GM12878 (cell line): ENCODE results near the gene HMCN1. TPM values are rescaled to one million over a fixed set of nuclear protein-coding genes. Genes with fewer than 3 reads are reported as not detected.

ENCODE experiments used
- ATAC-seq: fragments of 200-7000 bp; cut with Tn5 transposase; 3 replicates; pipeline ENCODE4 v1.9.1; 2020; ENCODE audit warnings: mild to moderate bottlenecking, moderate library complexity
- BruUV-seq: library from RNA; stranded (reverse); fragments of 400-500 nt; replicated peaks from 2 replicates; lab custom pipeline; 2021; lab: Mats Ljungman, UMichigan
- CTCF ChIA-PET: fragments of 300-600 bp; sonication (Branson Sonifier 250); formaldehyde crosslinking; extraction: SDS; loops from one replicate; lab custom pipeline; 2021; ENCODE audit warnings: inconsistent platforms; lab: Yijun Ruan, JAX
- POLR2A ChIA-PET: fragments of 350-600 bp; formaldehyde crosslinking; extraction: SDS; loops from one replicate; lab custom pipeline; 2021; ENCODE audit warnings: inconsistent platforms; lab: Charles Lee
- RAD21 ChIA-PET: fragments of 300-600 bp; sonication (Branson Sonifier 250); formaldehyde crosslinking; loops from one replicate; lab custom pipeline; 2023; ENCODE audit warnings: antibody characterized with exemption; ENCODE audit not compliant: unreplicated experiment; lab: Charles Lee
- SMC1A ChIA-PET: fragments of 300-600 bp; sonication (Branson Sonifier 250); formaldehyde crosslinking; loops from one replicate; lab custom pipeline; 2023; ENCODE audit not compliant: unreplicated experiment, uncharacterized antibody; lab: Charles Lee
- DNase-seq: peaks from one replicate; pipeline ENCODE4 v3.0.0-alpha.2; 2011; ENCODE audit warnings: low read depth, low spot score
- FAIRE-seq: peaks from 3 replicates; lab custom pipeline; 2011; peaks lifted over from hg19 to GRCh38; lab: Jason Lieb, UNC
- H2AFZ ChIP-seq: 2 replicates; pipeline ENCODE4 v1.6.0; 2011; ENCODE audit warnings: low read depth, low read length, control low read depth; ENCODE audit not compliant: control insufficient read depth
- H3K27ac ChIP-seq: 2 replicates; pipeline ENCODE4 v1.5.1; 2011; ENCODE audit warnings: control low read depth; ENCODE audit not compliant: control insufficient read depth, insufficient read depth
- H3K27me3 ChIP-seq, 2 experiments: replicated peaks in 1 of 2; 2 replicates each; pipeline versions ENCODE4 v1.6.0 to v1.6.1; 2011; ENCODE audit warnings: low read length in 1 of 2; ENCODE audit not compliant: control insufficient read depth in 2 of 2, insufficient read depth in 2 of 2
- H3K36me3 ChIP-seq, 2 experiments: 2 replicates each; pipeline ENCODE4 v1.5.1; 2011; ENCODE audit warnings: low read length in 1 of 2; ENCODE audit not compliant: control insufficient read depth in 2 of 2, insufficient read depth in 2 of 2
- H3K4me1 ChIP-seq: 2 replicates; pipeline ENCODE4 v1.6.1; 2011; ENCODE audit warnings: mild to moderate bottlenecking, low read length, moderate library complexity, mixed read lengths; ENCODE audit not compliant: control insufficient read depth, insufficient read depth
- H3K4me2 ChIP-seq: 2 replicates; pipeline ENCODE4 v1.6.0; 2011; ENCODE audit warnings: control low read depth; ENCODE audit not compliant: control insufficient read depth, insufficient read depth
- H3K4me3 ChIP-seq: fragments of 200-600 bp; sonication (generic); 2 replicates; pipeline ENCODE4 v1.5.1; 2016
- H3K79me2 ChIP-seq: 2 replicates; pipeline ENCODE4 v1.6.0; 2011; ENCODE audit warnings: low read length; ENCODE audit not compliant: control insufficient read depth, insufficient read depth
- H3K9ac ChIP-seq: 2 replicates; pipeline ENCODE4 v1.8.0; 2011; ENCODE audit warnings: low read length, control low read depth, mixed read lengths; ENCODE audit not compliant: control insufficient read depth, insufficient read depth
- H3K9me3 ChIP-seq: replicated peaks from 3 replicates; pipeline ENCODE4 v1.5.1; 2011; ENCODE audit warnings: mild to moderate bottlenecking, low read length; ENCODE audit not compliant: control insufficient read depth, insufficient read depth
- H4K20me1 ChIP-seq: 2 replicates; pipeline ENCODE4 v1.6.0; 2011; ENCODE audit not compliant: control insufficient read depth, insufficient read depth
- SMAD1 ChIP-seq: fragments of 450-650 bp; IDR thresholded peaks from 2 replicates; pipeline ENCODE4 v1.6.1; 2018; ENCODE audit warnings: mild to moderate bottlenecking, low read depth; ENCODE audit not compliant: partially characterized antibody
- TARDBP ChIP-seq: IDR thresholded peaks from 2 replicates; pipeline ENCODE4 v1.6.1; 2016; ENCODE audit warnings: borderline replicate concordance
- ZNF687 ChIP-seq: fragments of 450-650 bp; IDR thresholded peaks from 2 replicates; pipeline ENCODE4 v1.6.1; 2017; ENCODE audit warnings: mild to moderate bottlenecking, moderate library complexity
- WGBS: methylation state at CpG from one replicate; pipeline ENCODE4 v1.1.6; 2016; ENCODE audit warnings: low lambda C conversion rate; ENCODE audit not compliant: insufficient replicate concordance, insufficient coverage; ENCODE audit errors: missing lambda C conversion rate; 5-methylcytosine and 5-hydroxymethylcytosine counted together
- in situ Hi-C: fragments of 300-500 bp; cut with MboI; formaldehyde crosslinking; loops from 9 replicates; pipeline ENCODE4 v1.14.3; 2018; ENCODE audit warnings: mixed read lengths
- intact Hi-C: fragments of 100-400 bp; cut with micrococcal nuclease; formaldehyde crosslinking; loops from one replicate; pipeline ENCODE4 v1.14.2; 2022; ENCODE audit not compliant: unreplicated experiment
- polyA plus RNA-seq, 11 experiments: library from polyadenylated mRNA; depleted of rRNA in 4 of 11; unstranded in 6 of 11; stranded (reverse) in 5 of 11; fragments of >200 nt; fragmentation: Nextera tagmentation in 4 of 11; fragmentation: Illumina TruSeq in 1 of 11; extraction: Ambion mirVana in 4 of 11; extraction: Trizol in 1 of 11; gene quantifications; 1 replicate in 1 of 11; 2 replicates in 10 of 11; pipeline versions ENCODE4 v1.2.1 to v1.2.3, GENCODE V29; 2011 to 2016; ENCODE audit warnings: inconsistent platforms in 2 of 11, missing spikeins in 2 of 11, low read depth in 1 of 11
- total RNA-seq, 4 experiments: library from RNA; depleted of rRNA in 3 of 4; stranded (reverse); fragments of >200 nt in 3 of 4; fragmentation: Illumina TruSeq in 1 of 4; extraction: Trizol in 1 of 4; gene quantifications; 2 replicates each; pipeline versions ENCODE4 v1.2.1 to v1.2.3, GENCODE V29; 2013 to 2021

The HMCN1 gene
- total and polyA plus RNA-seq, 10 of the 15 experiments (the other 5 are each of a cell fraction or from before 2014, with no cell fraction given) = under 0.01 to 0.07 TPM; not detected in 8

DNA sequence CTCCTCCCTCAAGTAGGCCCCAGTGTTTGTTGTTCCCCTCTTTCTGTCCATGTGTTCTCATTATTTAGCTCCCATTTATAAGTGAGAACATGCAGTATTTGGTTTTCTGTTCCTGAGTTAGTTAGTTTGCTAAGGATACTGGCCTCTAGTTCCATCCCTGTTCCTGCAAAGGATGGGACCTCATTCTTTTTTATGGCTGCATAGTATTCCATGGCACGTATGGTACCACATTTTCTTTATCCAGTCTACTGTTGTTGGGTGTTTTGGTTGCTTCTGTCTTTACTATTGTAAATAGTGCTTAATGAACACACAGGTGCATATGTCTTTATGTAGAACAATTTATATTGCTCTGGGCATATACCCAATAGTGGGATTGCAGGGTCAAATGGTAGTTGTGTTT is 408.0 kb downstream of the HMCN1 start:
- WGBS = 0% methylated on average over 1 of the region's 1 CpG

More for the DNA sequence above, 408.0 kb downstream of the HMCN1 start:
- Histone ChIP-seq H3K79me2 (no peaks in the 10 kb centered on the region), H2AFZ (no peak overlapping the region), H3K9ac (no peak overlapping the region), H3K4me2 (no peak overlapping the region), H3K9me3 (no peaks in the 10 kb centered on the region), H3K36me3 (no peaks in the 10 kb centered on the region), H4K20me1 (no peaks in the 10 kb centered on the region), H3K27me3 (no peaks in the 10 kb centered on the region), H3K27ac (no peak overlapping the region), H3K4me1 (no peaks in the 10 kb centered on the region), H3K4me3 (no peak overlapping the region)
- BruUV-seq = no TSS peak
- no peak for FAIRE-seq
- TF ChIP-seq TARDBP = no peak
- no peak for TF ChIP-seq SMAD1
- TF ChIP-seq ZNF687 = no peak
- ChIA-PET CTCF (no interaction called here), POLR2A (no interaction called here), RAD21 (no interaction called here), SMC1A (no interaction called here)
- intact Hi-C loops = no loop called here
- ATAC-seq = no peak
- in situ Hi-C loops = no loop called here
- no peak for DNase-seq
